GM21825 (cell line): ENCODE results near the gene PCDHGA2.
"Not testable (repeated sequence)": the region's sequence is repeated elsewhere in the genome, so short reads cannot be mapped to it uniquely, and the experiment has no call there.

Source experiments
- ATAC-seq: cut with Tn5 transposase; IDR thresholded peaks from one replicate; pipeline ENCODE4 v1.9.1; 2021; ENCODE audit warnings: mild to moderate bottlenecking, moderate library complexity; ENCODE audit not compliant: unreplicated experiment

The PCDHGA2 gene

GRCh38 chr5:141346017-141346416 is 7.5 kb downstream of the PCDHGA2 start:
- ATAC-seq: not testable (repeated sequence)

- ATAC-seq: no peak
These were observed 11.5 kb downstream of the PCDHGA2 start, which contains the start of gene PCDHGB1 for GRCh38 chr5:141349917-141350619. Gene PCDHGB1, plus strand, starts transcription at chr5:141350099. Its CDS starts 162 bp downstream, at chr5:141350261.

- no peak for ATAC-seq
These were observed 13.0 kb downstream of the PCDHGA2 start for GRCh38 chr5:141351591-141351990.

DNA sequence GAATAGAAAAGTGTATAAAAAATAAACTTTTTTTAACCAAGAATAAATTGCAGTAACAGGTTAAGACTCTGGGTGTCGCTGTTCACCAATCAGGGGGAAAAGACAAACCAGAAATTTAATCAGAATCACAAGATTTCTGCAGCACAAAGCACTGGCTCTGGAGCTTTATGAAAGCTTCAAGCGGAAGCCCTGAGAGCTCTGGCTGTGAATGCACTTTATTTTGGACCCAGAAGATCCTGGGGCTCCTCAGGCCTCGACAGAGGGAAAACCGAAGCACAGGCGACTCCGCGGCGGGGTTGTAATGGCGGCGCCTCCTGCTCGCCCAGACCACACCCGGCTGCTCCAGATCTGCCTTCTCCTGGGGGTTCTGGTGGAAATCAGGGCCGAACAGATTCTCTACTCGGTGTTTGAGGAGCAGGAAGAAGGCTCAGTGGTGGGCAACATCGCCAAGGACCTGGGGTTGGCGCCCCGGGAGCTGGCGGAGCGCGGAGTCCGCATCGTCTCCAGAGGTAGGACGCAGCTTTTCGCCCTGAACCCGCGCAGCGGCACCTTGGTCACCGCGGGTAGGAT is 16.4 kb downstream of the PCDHGA2 start, which contains the start of gene PCDHGA4:
Gene PCDHGA4, plus strand, starts transcription at position 122 of the 570 bp plus-strand sequence. Its CDS starts 87 bp downstream, at position 209.
- no peak for ATAC-seq

- ATAC-seq: no peak
These were observed 17.1 kb downstream of the PCDHGA2 start for GRCh38 chr5:141355641-141356040.

- no peak for ATAC-seq
These were observed 17.6 kb downstream of the PCDHGA2 start for GRCh38 chr5:141356133-141356532.

DNA sequence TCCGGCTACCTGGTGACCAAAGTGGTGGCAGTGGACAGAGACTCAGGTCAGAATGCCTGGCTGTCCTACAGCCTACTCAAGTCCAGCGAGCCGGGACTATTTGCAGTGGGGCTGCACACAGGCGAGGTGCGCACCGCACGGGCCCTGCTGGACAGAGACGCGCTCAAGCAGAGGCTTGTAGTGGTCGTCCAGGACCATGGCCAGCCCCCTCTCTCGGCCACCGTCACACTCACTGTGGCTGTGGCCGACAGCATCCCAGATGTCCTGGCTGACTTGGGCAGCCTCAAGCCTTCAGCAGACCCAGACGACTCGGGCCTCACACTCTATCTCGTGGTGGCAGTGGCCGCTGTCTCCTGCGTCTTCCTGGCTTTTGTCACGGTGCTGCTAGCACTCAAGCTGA is 18.4 kb downstream of the PCDHGA2 start:
- no peak for ATAC-seq

DNA sequence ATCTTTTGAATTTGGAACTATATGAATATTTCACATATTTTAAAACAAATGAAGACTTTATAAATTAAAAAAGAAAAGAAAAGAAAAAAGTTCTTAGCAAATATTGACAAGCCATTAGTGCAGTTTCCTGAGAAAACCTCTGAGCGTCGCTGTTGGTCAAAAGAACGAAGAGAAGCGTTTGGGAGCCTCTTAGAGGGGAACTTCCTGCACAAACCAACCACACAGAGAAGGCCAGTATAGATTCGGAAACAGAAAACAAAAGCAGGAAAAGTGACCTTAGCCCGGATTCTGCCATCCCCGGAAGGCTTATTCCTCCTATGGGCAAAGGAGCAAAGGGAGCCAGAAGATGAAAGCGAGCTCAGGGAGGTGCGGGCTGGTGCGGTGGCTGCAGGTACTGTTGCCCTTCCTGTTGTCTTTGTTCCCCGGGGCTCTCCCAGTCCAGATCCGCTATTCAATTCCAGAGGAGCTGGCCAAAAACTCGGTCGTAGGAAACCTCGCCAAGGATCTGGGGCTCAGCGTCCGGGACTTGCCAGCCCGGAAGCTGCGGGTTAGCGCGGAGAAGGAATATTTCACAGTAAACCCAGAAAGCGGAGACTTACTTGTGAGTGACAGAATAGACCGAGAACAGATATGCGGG is 21.3 kb downstream of the PCDHGA2 start, which contains the start of gene PCDHGB2:
Gene PCDHGB2, plus strand, starts transcription at position 205 of the 637 bp plus-strand sequence. Its CDS starts 142 bp downstream, at position 347.
- no peak for ATAC-seq

DNA sequence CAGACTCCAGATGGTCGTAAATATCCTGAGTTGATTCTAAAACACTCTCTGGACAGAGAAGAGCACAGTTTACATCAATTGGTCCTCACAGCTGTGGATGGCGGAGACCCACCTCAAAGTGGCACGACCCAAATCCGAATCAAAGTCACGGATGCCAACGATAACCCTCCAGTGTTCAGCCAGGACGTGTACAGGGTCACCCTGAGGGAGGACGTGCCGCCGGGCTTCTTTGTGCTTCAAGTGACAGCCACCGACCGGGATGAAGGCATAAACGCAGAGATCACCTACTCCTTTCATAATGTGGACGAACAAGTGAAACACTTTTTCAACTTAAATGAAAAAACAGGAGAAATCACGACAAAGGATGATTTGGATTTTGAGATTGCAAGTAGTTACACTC is 22.1 kb downstream of the PCDHGA2 start:
- ATAC-seq: no peak

- ATAC-seq: no peak
These were observed 24.2 kb downstream of the PCDHGA2 start for GRCh38 chr5:141362719-141363118.

GRCh38 chr5:141363952-141364660 is 25.5 kb downstream of the PCDHGA2 start, which contains the start of gene PCDHGA5:
Gene PCDHGA5, plus strand, starts transcription at chr5:141364162. Its CDS starts 169 bp downstream, at chr5:141364331.
- no peak for ATAC-seq

DNA sequence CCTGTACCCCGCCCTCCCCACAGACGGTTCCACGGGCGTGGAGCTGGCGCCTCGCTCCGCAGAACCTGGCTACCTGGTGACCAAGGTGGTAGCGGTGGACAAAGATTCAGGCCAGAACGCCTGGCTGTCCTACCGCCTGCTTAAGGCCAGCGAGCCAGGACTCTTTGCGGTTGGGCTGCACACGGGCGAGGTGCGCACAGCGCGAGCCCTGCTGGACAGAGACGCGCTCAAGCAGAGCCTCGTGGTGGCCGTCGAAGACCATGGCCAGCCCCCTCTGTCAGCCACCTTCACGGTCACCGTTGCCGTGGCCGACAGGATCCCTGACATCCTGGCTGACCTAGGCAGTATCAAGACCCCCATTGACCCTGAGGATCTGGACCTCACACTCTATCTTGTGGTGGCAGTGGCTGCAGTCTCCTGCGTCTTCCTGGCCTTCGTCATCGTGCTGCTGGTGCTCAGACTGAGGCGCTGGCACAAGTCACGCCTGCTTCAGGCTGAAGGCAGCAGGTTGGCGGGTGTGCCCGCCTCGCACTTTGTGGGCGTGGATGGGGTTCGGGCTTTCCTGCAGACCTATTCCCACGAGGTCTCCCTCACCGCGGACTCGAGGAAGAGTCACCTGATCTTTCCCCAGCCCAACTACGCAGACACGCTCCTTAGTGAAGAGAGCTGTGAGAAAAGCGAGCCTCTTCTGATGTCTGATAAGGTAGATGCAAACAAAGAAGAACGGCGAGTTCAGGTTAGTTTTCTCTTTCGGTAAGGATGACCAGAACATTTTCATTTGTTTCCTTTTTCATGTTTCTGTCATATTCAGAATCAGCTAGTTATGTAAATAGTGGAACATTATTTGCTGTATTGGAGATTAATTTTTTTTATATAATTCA is 27.7 kb downstream of the PCDHGA2 start:
- ATAC-seq: no peak

DNA sequence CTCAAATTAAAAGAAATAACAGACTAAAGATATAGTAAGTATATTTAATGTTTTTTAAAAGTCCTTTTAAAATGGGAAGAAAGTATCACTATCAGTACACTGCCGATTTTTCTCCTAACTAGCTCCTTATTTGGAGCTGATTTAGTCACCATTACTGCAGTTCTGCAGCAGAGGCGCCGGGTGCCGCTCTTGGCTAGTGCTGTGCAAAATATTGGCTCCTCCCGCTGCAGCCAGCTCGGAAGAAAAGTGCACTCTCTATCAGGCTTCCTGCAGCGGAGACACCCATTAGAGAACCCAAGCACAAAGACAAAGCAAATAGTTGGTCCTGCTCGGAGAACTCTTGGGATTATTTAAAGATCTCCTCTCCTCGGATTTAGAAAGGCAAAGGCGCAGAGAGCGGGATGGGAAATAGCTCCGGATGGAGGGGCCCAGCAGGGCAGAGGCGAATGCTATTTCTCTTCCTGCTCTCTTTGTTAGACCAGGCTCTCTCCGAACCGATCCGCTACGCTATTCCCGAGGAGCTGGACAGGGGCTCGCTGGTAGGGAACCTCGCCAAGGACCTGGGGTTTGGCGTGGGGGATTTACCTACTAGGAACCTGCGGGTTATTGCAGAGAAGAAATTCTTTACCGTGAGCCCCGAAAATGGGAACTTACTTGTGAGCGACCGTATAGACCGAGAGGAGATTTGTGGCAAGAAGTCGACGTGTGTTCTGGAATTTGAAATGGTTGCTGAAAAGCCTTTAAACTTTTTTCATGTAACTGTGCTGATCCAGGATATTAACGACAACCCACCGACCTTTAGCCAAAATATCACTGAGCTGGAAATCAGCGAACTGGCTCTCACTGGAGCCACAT is 31.7 kb downstream of the PCDHGA2 start, which contains the start of gene PCDHGB3:
Gene PCDHGB3, plus strand, starts transcription at position 249 of the 855 bp plus-strand sequence. Its CDS starts 153 bp downstream, at position 402.
- peak; percentile 70 for ATAC-seq

DNA sequence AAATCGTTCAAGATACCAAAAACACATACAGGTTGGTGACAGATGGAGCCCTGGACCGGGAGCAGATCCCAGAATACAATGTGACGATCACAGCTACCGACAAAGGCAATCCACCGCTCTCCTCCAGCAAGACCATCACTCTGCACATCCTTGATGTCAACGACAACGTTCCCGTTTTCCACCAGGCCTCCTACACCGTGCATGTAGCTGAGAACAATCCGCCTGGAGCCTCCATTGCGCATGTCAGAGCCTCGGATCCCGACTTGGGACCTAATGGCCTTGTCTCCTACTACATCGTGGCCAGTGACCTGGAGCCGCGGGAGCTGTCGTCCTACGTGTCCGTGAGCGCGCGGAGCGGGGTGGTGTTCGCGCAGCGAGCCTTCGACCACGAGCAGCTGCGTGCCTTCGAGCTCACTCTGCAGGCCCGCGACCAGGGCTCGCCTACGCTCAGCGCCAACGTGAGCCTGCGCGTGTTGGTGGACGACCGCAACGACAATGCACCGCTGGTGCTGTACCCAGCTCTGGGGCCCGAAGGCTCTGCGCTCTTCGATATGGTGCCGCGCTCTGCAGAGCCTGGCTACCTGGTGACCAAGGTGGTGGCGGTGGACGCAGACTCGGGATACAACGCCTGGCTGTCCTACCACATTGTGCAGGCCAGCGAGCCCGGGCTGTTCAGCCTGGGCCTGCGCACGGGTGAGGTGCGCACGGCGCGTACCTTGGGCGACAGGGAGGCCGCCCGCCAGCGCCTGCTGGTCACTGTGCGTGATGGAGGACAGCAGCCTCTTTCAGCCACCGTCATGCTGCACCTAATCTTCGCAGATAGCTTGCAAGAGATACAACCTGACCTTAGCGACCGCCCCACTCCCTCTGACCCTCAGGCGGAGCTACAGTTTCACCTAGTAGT is 33.3 kb downstream of the PCDHGA2 start:
- no peak for ATAC-seq

DNA sequence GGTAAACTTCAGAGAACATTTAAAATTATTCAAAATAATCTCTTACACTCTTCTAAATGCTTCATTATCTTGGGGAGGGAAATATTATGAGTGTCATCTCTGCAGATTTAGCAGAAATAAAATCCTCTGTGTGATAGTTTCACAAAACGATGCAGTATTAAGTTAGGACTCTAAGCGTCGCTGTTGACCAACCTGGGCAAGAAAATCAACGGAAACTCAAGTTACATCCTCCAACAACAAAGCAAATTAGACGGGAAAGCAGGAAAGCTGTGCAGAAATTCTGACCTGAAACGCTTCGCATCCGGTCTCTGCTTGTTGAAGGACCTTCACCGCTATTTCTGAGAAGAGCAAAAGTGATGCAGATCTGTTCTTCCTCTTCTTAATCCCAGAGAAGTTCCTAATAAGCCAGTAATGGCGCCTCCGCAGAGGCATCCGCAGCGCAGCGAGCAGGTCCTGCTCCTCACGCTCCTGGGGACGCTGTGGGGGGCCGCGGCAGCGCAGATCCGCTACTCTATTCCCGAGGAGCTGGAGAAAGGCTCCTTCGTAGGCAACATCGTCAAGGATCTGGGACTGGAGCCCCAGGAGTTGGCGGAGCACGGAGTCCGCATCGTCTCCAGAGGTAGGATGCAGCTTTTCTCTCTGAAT is 35.2 kb downstream of the PCDHGA2 start, which contains the start of gene PCDHGA6:
Gene PCDHGA6, plus strand, starts transcription at position 219 of the 645 bp plus-strand sequence. Its CDS starts 193 bp downstream, at position 412.
- ATAC-seq: no peak

DNA sequence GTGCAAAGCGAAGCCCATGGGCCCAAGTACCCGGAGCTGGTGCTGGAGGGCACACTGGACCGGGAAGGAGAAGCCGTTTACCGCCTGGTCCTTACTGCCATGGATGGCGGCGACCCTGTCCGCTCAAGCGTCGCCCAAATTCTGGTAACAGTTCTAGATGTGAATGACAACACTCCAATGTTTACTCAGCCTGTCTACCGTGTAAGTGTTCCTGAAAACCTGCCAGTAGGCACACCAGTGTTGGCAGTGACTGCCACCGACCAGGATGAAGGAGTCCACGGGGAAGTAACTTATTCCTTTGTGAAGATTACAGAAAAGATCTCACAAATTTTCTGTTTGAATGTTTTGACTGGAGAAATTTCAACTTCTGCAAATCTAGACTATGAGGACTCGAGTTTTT is 36.1 kb downstream of the PCDHGA2 start:
- ATAC-seq: no peak

DNA sequence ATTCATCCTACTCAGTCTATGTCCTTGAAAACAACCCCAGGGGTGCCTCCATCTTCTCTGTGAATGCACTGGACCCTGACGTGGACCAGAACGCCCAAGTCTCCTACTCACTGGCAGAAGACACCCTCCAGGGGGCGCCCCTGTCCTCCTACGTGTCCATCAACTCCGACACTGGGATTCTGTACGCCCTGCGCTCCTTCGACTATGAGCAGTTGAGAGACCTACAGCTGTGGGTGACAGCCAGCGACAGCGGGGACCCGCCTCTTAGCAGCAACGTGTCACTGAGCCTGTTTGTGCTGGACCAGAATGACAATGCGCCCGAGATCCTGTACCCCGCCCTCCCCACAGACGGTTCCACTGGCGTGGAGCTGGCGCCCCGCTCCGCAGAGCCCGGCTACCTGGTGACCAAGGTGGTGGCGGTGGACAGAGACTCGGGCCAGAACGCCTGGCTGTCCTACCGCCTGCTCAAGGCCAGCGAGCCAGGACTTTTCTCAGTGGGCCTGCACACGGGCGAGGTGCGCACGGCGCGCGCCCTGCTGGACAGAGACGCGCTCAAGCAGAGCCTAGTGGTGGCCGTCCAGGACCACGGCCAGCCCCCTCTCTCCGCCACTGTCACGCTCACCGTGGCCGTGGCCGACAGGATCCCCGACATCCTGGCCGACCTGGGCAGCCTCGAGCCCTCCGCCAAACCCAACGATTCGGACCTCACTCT is 37.0 kb downstream of the PCDHGA2 start:
- not testable (repeated sequence) for ATAC-seq
